ENCODE data around the gene GFOD2.

DNA sequence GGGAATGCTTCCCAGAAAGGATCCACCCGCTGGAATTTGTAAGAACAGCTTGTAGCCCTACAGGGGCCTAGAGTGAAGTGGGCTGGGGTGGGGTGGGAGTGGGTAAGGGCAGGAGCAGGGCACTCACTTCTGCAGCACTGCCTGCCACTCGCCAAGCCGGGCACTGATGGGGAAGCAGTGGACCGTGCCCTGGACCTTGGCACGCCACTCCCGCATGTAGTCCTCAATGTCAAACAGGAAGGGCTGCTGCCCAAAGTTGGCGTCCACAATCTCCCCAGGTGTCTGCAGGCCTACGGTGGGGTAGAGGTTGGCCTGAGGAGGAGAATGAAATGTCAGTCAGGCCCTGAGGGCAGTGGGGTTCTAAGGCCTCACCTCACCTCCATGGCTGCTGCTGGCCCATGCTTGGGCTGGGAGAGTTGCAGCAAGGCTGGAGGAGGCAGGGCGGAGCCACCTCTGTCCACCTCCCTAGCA is 15.7 kb upstream of the GFOD2 start:
- TF ChIP-seq CTCF (IDR thresholded peaks at IDR 0.05; ENCODE audit: low read depth, low read length), result no peak
- no peak for TF ChIP-seq POLR2A (IDR thresholded peaks at IDR 0.05; ENCODE audit: extremely low read depth, insufficient read length)
- TF ChIP-seq, protein P1, sequence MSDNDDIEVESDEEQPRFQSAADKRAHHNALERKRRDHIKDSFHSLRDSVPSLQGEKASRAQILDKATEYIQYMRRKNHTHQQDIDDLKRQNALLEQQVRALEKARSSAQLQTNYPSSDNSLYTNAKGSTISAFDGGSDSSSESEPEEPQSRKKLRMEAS (IDR thresholded peaks at IDR 0.05; ENCODE audit: low read depth, low read length), result no peak
